Erythroblast (primary cell): ENCODE results near the gene CCDC6.
"Not testable (repeated sequence)": the region's sequence is repeated elsewhere in the genome, so short reads cannot be mapped to it uniquely, and the experiment has no call there.

Experiments used
- GATA1 ChIP-seq: IDR thresholded peaks from 2 replicates; pipeline ENCODE4 v1.6.1; 2011; ENCODE audit warnings: low read depth, mild to moderate bottlenecking, control low read depth, low read length, moderate library complexity
- POLR2A ChIP-seq: IDR thresholded peaks from 2 replicates; pipeline ENCODE4 v1.6.1; 2011; ENCODE audit warnings: mild to moderate bottlenecking, low read length

DNA sequence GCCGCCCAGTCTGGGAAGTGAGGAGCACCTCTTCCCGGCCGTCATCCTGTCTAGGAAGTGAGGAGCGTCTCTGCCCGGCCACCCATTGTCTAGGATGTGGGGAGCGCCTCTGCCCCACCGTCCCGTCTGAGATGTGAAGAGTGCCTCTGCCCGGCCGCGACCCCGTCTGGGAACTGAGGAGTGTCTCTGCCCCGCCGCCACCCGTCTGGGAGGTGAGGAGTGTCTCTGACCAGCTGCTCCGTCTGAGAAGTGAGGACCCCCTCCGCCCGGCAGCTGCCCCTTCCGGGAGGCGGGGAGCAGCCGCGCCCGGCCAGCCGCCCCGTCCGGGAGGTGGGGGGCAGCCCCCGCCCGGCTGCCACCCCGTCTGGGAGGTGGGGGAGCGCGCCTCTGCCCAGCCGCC lies 162.2 kb downstream of the CCDC6 start:
- not testable (repeated sequence) for TF ChIP-seq POLR2A, GATA1
